Upper lobe of right lung (tissue), 1 donor: ENCODE measurements around the gene PPP1R10. TPM values are rescaled to one million over a fixed set of nuclear protein-coding genes. Genes with fewer than 3 reads are reported as not detected.
A peak's percentile ranks its signal among the peaks of the same experiment; 100 is the strongest.

Source experiments
- ATAC-seq: fragments of 200-7000 bp; cut with Tn5 transposase; one replicate; pipeline ENCODE4 v1.9.1; 2020; ENCODE audit warnings: mild to moderate bottlenecking, moderate library complexity
- DNase-seq: peaks from one replicate; pipeline ENCODE4 v3.0.0-alpha.2; 2020
- H3K27ac ChIP-seq: fragments of 200-600 bp; one replicate; pipeline ENCODE4 v1.8.0; 2022
- H3K27me3 ChIP-seq: fragments of 200-600 bp; one replicate; pipeline ENCODE4 v1.8.0; 2022; ENCODE audit warnings: mild to moderate bottlenecking
- H3K36me3 ChIP-seq: fragments of 200-600 bp; one replicate; pipeline ENCODE4 v1.8.0; 2022
- H3K4me1 ChIP-seq: fragments of 200-600 bp; one replicate; pipeline ENCODE4 v1.8.0; 2022
- H3K4me3 ChIP-seq: fragments of 200-600 bp; one replicate; pipeline ENCODE4 v1.8.0; 2022; ENCODE audit warnings: mild to moderate bottlenecking
- H3K9me3 ChIP-seq: fragments of 200-600 bp; one replicate; pipeline ENCODE4 v1.8.0; 2022
- intact Hi-C: fragments of 100-400 bp; cut with DNase I; formaldehyde crosslinking; loops from one replicate; pipeline ENCODE4 v1.11.0; 2022
- total RNA-seq: library from RNA; stranded (reverse); fragmentation: NEBNext Ultra II Directional; extraction: Animal tissue kit (Norgen Biotek cat#: 25700); gene quantifications from one replicate; pipeline ENCODE4 v1.2.1, GENCODE V29; 2021
- TF ChIP-seq, protein P1 (sequence below): fragments of 200-600 bp; IDR thresholded peaks from one replicate; pipeline ENCODE4 v1.8.0; 2022; ENCODE audit warnings: antibody characterized with exemption
- donor health status: DM: no; HTN: yes; CAD: no; lungs with severe emphysema.

The PPP1R10 gene
- total RNA-seq, 1 donor from 2014 or later, result 68.3 TPM

DNA sequence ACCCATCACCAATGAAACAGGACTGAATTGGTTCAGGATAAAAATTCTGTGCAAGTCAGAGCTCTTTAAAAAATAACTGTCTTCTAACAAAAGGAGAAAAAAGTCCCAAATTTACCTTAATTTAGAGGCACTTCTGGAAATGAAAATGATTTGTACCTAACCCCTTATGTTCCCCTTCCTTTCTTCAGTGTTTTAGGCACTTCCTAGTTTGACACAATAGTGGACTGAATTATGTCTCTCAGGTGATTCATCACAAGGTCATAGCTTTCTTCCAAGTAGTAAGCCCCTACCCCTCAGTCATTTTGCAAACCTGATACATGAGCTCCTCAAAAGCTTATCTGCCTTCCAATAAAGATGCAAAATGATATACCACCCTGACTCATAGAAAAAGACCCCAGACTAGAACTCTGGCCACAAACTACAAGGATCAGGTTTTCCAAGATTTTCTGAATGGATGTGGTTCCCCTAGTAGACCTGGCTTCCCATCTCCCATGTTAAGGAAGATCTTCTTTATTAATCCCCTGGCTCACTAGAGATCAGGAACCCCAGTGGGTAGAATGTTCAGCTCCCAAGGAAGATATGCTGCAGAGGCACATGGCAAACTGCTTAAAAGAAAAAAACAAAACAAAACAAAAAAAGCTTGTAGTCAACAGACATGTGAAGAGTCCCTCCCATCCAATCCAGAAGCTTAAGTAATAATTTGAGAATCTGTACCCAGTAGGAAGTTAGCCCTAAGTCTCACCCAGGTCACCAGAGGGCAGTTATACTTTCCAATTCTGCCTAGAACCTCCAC is 3.6 kb downstream of the PPP1R10 start:
- no peak for DNase-seq
- Histone ChIP-seq H3K36me3 (peaks cover 24% of the 10 kb centered on the region), H3K9me3 (no peaks in the 10 kb centered on the region), H3K27me3 (no peaks in the 10 kb centered on the region), H3K4me3 (peak overlapping the region; percentile 70), H3K4me1 (peaks cover 32% of the 10 kb centered on the region), H3K27ac (peak overlapping the region; percentile 99)
- intact Hi-C loops, result no loop called here
- TF ChIP-seq, protein P1, sequence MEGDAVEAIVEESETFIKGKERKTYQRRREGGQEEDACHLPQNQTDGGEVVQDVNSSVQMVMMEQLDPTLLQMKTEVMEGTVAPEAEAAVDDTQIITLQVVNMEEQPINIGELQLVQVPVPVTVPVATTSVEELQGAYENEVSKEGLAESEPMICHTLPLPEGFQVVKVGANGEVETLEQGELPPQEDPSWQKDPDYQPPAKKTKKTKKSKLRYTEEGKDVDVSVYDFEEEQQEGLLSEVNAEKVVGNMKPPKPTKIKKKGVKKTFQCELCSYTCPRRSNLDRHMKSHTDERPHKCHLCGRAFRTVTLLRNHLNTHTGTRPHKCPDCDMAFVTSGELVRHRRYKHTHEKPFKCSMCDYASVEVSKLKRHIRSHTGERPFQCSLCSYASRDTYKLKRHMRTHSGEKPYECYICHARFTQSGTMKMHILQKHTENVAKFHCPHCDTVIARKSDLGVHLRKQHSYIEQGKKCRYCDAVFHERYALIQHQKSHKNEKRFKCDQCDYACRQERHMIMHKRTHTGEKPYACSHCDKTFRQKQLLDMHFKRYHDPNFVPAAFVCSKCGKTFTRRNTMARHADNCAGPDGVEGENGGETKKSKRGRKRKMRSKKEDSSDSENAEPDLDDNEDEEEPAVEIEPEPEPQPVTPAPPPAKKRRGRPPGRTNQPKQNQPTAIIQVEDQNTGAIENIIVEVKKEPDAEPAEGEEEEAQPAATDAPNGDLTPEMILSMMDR, result no peak
- no peak for ATAC-seq

DNA sequence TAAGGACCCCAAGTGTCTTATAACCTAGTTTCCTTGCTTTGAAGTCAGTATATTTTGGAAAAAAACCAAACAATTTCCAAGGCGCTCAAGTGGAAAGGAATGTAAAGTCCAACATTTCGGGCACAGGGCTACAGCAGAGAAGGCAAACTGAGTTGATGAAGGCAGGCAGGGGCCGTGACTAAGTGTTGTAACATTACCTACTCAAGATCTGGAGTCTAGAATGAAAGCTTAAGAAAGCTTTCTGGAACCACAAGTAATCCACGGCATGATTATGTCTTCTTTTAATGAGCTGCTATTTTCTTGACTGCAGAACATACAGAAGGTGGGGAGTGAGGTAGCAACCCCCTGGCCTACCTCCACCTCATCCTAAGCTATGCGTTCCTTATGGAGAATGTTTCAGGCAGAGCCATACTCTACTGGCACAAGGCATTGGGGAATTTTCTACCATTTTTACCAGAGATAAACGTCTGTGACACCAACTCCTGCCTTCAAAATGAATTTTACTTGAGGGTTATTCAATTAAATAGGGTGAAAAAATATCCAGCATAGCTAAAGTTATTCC is 4.3 kb downstream of the PPP1R10 start:
- TF ChIP-seq, protein P1, result no peak
- no peaks in the 10 kb centered on the region for H3K27me3 ChIP-seq
- H3K36me3 ChIP-seq, result peaks cover 31% of the 10 kb centered on the region
- H3K4me3 ChIP-seq, result no peak overlapping the region
- no peak for ATAC-seq
- no peaks in the 10 kb centered on the region for H3K9me3 ChIP-seq
- no peak for DNase-seq
- H3K27ac ChIP-seq, result peak overlapping the region; percentile 20
- intact Hi-C loops, result no loop called here
- H3K4me1 ChIP-seq, result peaks cover 30% of the 10 kb centered on the region

DNA sequence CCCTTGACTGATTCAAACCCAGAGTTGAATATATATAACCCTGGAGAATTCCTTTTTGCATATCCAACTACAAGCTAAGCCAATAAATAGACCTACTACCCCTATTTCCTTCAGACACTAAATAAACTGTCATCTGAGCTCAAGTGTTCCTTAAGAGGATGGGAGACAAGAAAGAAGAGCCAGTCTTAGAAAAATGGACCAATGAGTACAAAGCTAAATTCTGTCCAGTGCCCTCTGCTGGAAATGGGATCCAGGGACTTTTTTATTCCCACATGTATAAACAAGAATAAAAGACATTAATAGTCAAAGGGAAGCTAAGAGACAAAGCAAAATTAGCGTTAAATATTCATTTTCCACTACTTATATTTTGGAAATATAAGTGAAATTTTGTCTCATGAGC is 4.8 kb downstream of the PPP1R10 start:
- intact Hi-C loops, result no loop called here
- no peak overlapping the region for H3K4me3 ChIP-seq

DNA sequence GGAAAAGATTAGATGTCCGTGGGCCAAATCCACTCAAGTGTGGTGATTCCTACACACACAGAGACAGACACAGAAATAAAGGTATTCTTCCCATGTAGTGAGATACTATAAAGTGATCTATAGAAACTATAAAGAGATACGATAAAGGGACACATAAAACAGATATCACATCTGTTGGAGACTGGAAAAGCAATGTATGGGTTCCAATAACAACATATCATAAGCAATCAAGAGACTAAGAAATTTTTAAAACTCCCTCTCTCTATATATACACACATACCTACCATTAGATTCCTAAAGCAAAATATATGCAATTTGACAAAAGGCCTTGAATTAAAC is 5.2 kb downstream of the PPP1R10 start:
- TF ChIP-seq, protein P1, result no peak
- intact Hi-C loops, result no loop called here
- H3K4me3 ChIP-seq, result no peak overlapping the region

More for the DNA sequence above, 4.8 kb downstream of the PPP1R10 start:
- Histone ChIP-seq H3K9me3 (no peaks in the 10 kb centered on the region), H3K27me3 (no peaks in the 10 kb centered on the region), H3K27ac (peak overlapping the region; percentile 20), H3K4me1 (peaks cover 30% of the 10 kb centered on the region), H3K36me3 (peaks cover 37% of the 10 kb centered on the region)
- TF ChIP-seq, protein P1, result peak; percentile 41
- DNase-seq (no peak), ATAC-seq (no peak)

DNA sequence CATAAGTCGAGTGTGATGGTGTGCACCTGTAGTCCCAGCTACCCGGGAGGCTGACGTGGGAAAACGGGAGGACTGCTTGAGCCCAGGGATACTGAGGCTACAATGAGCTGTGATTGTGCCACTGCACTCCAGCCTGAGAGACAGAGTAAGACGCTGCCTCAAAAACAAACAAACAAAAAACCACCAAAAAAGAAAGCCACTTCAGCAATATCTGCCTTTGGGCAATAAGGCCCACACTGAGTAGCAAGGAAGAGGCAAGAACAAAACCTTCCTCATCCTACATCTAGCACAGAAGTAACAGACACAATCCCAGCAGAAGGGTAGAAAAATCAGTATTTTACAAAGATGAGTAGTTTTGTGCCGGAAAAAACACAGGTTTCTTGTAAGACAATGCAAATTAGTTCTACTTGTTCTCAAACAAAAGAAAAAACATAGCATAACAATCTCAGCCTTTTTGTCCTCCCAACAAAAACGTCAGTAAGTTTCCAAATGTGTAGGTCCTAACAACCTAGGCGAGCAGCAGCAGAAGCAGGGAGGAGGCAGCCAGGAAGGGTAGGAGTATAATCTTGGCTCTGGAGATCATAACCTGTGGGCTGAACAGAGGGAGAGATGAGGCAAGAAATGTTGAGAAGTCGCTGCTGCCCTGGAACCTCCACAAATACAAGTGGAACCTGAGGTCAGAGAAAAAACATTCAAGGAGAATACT is 5.7 kb downstream of the PPP1R10 start:
- H3K27ac ChIP-seq, result no peak overlapping the region
- intact Hi-C loops, result no loop called here
- ATAC-seq, result no peak

More for the DNA sequence above, 5.2 kb downstream of the PPP1R10 start:
- no peak for ATAC-seq
- H3K4me1 ChIP-seq, result peaks cover 30% of the 10 kb centered on the region
- DNase-seq, result no peak
- peaks cover 39% of the 10 kb centered on the region for H3K36me3 ChIP-seq
- no peak overlapping the region for H3K27ac ChIP-seq
- H3K27me3 ChIP-seq, result no peaks in the 10 kb centered on the region
- H3K9me3 ChIP-seq, result no peaks in the 10 kb centered on the region

More for the DNA sequence above, 5.7 kb downstream of the PPP1R10 start:
- H3K27me3 ChIP-seq, result no peaks in the 10 kb centered on the region
- no peak overlapping the region for H3K4me3 ChIP-seq
- peaks cover 30% of the 10 kb centered on the region for H3K4me1 ChIP-seq
- H3K9me3 ChIP-seq, result no peaks in the 10 kb centered on the region
- H3K36me3 ChIP-seq, result peaks cover 39% of the 10 kb centered on the region
- DNase-seq, result no peak
- TF ChIP-seq, protein P1, result no peak
